Subcutaneous abdominal adipose tissue (tissue), 5 donors: ENCODE measurements around the gene SMARCD1.

ENCODE experiments used
- H3K27ac ChIP-seq: one replicate; pipeline ENCODE4 v1.7.0; 2013; ENCODE audit warnings: low read depth, mild to moderate bottlenecking, inconsistent platforms, low read length, moderate library complexity
- H3K27me3 ChIP-seq, 5 donors: one replicate each; pipeline ENCODE4 v1.7.0; 2013; ENCODE audit warnings: low read length in 5 of 5, inconsistent platforms in 1 of 5; ENCODE audit not compliant: control insufficient read depth in 5 of 5, insufficient read depth in 4 of 5
- H3K36me3 ChIP-seq, 5 donors: one replicate each; pipeline ENCODE4 v1.7.0; 2013; ENCODE audit warnings: low read length in 5 of 5; ENCODE audit not compliant: control insufficient read depth in 5 of 5, insufficient read depth in 5 of 5
- H3K4me1 ChIP-seq, 5 donors: one replicate each; pipeline ENCODE4 v1.7.0; 2013; ENCODE audit warnings: low read length in 5 of 5, mild to moderate bottlenecking in 3 of 5, moderate library complexity in 1 of 5; ENCODE audit not compliant: control insufficient read depth in 5 of 5, insufficient read depth in 5 of 5
- H3K4me3 ChIP-seq, 5 donors: one replicate each; pipeline ENCODE4 v1.7.0; 2013; ENCODE audit warnings: low read length in 5 of 5, low read depth in 1 of 5
- H3K9ac ChIP-seq, 5 donors: one replicate each; pipeline ENCODE4 v1.7.0; 2013; ENCODE audit warnings: low read length in 5 of 5, mild to moderate bottlenecking in 4 of 5, moderate library complexity in 3 of 5
- H3K9me3 ChIP-seq, 5 donors: one replicate each; pipeline ENCODE4 v1.7.0; 2013; ENCODE audit warnings: low read length in 5 of 5; ENCODE audit not compliant: control insufficient read depth in 5 of 5
- donor health status: healthy.
- donor health status: healthy.
- donor health status: healthy.
- donor health status: healthy.
- donor health status: healthy.

The SMARCD1 gene

GRCh38 chr12:50056639-50056976, 28.5 kb upstream of the SMARCD1 start:
- H3K4me3 ChIP-seq, result peak overlapping the region; percentile 61 to 83 (median 73)
- H3K4me1 ChIP-seq, result peaks cover 4 to 44% (median 26%) of the 10 kb centered on the region in 5 donors

GRCh38 chr12:50057000-50057841, 27.9 kb upstream of the SMARCD1 start, which contains the start of gene ASIC1:
ASIC1 (plus strand) TSS chr12:50057596; CDS start chr12:50058767, 1,171 bp downstream.
- Histone ChIP-seq H3K9me3 (no peaks in the 10 kb centered on the region), H3K4me3 (peak within 1 kb of the TSS; percentile 61 to 83 (median 73)), H3K36me3 (no peaks in the 10 kb centered on the region), H3K27me3 (peaks cover 3 to 15% (median 5%) of the 10 kb centered on the region in 5 donors), H3K9ac (peak within 1 kb of the TSS in 2 of 5 donors; percentile 23 to 74), H3K4me1 (peaks cover 4 to 50% (median 29%) of the 10 kb centered on the region in 5 donors), H3K27ac (no peak within 1 kb of the TSS)

More at GRCh38 chr12:50056639-50056976, 28.5 kb upstream of the SMARCD1 start:
- H3K36me3 ChIP-seq, result no peaks in the 10 kb centered on the region
- H3K9ac ChIP-seq, result peak overlapping the region in 1 of 5 donors; percentile 23
- no peaks in the 10 kb centered on the region for H3K9me3 ChIP-seq
- peaks cover 3 to 15% (median 5%) of the 10 kb centered on the region in 5 donors for H3K27me3 ChIP-seq
- H3K27ac ChIP-seq, result no peak overlapping the region

GRCh38 chr12:50057896-50058670, 27.1 kb upstream of the SMARCD1 start:
- Histone ChIP-seq H3K27ac (no peak overlapping the region), H3K36me3 (no peaks in the 10 kb centered on the region), H3K9ac (no peak overlapping the region), H3K4me1 (peaks cover 4 to 54% (median 29%) of the 10 kb centered on the region in 5 donors), H3K9me3 (no peaks in the 10 kb centered on the region), H3K27me3 (peaks cover 3 to 14% (median 5%) of the 10 kb centered on the region in 5 donors), H3K4me3 (peak overlapping the region in 4 of 5 donors; percentile 31 to 81 (median 70))

- H3K4me3 ChIP-seq, result no peak overlapping the region
- no peaks in the 10 kb centered on the region for H3K36me3 ChIP-seq
- no peak overlapping the region for H3K9ac ChIP-seq
- peaks cover 4 to 51% (median 29%) of the 10 kb centered on the region in 5 donors for H3K4me1 ChIP-seq
- H3K27ac ChIP-seq, result no peak overlapping the region
- peaks cover 3 to 12% (median 5%) of the 10 kb centered on the region in 5 donors for H3K27me3 ChIP-seq
- H3K9me3 ChIP-seq, result no peaks in the 10 kb centered on the region
Observed at GRCh38 chr12:50058743-50059312, 26.3 kb upstream of the SMARCD1 start.

GRCh38 chr12:50059440-50060119, 25.6 kb upstream of the SMARCD1 start:
- Histone ChIP-seq H3K9ac (no peak overlapping the region), H3K9me3 (no peaks in the 10 kb centered on the region), H3K27ac (no peak overlapping the region), H3K27me3 (peaks cover 3 to 12% (median 5%) of the 10 kb centered on the region in 5 donors), H3K36me3 (no peaks in the 10 kb centered on the region), H3K4me3 (no peak overlapping the region), H3K4me1 (peaks cover 4 to 51% (median 29%) of the 10 kb centered on the region in 5 donors)

- Histone ChIP-seq H3K27ac (no peak overlapping the region), H3K9me3 (no peaks in the 10 kb centered on the region), H3K27me3 (peaks cover 3 to 12% (median 5%) of the 10 kb centered on the region in 5 donors), H3K36me3 (no peaks in the 10 kb centered on the region), H3K4me3 (no peak overlapping the region), H3K9ac (no peak overlapping the region), H3K4me1 (peaks cover 4 to 51% (median 29%) of the 10 kb centered on the region in 5 donors)
Observed at GRCh38 chr12:50060120-50060468, 25.0 kb upstream of the SMARCD1 start.

GRCh38 chr12:50061171-50061570, 24.0 kb upstream of the SMARCD1 start:
- Histone ChIP-seq H3K36me3 (no peaks in the 10 kb centered on the region), H3K9ac (no peak overlapping the region), H3K4me1 (peaks cover 4 to 44% (median 24%) of the 10 kb centered on the region in 5 donors), H3K27ac (no peak overlapping the region), H3K4me3 (no peak overlapping the region), H3K9me3 (no peaks in the 10 kb centered on the region), H3K27me3 (peaks cover 0 to 12% (median 3%) of the 10 kb centered on the region in 5 donors)

GRCh38 chr12:50061946-50062686, 23.0 kb upstream of the SMARCD1 start:
- Histone ChIP-seq H3K4me1 (peaks cover 4 to 36% (median 16%) of the 10 kb centered on the region in 5 donors), H3K36me3 (no peaks in the 10 kb centered on the region), H3K27ac (no peak overlapping the region), H3K9ac (no peak overlapping the region), H3K9me3 (no peaks in the 10 kb centered on the region), H3K27me3 (peaks cover 0 to 5% (median 2%) of the 10 kb centered on the region in 5 donors), H3K4me3 (no peak overlapping the region)
